SIG-M5 (cell line): ENCODE results near the gene SMIM28.
"Not testable (repeated sequence)": the region's sequence is repeated elsewhere in the genome, so short reads cannot be mapped to it uniquely, and the experiment has no call there.

Source experiments
- DNase-seq: peaks from one replicate; lab custom pipeline; 2025; lab: John Stamatoyannopoulos, UW

The SMIM28 gene

DNA sequence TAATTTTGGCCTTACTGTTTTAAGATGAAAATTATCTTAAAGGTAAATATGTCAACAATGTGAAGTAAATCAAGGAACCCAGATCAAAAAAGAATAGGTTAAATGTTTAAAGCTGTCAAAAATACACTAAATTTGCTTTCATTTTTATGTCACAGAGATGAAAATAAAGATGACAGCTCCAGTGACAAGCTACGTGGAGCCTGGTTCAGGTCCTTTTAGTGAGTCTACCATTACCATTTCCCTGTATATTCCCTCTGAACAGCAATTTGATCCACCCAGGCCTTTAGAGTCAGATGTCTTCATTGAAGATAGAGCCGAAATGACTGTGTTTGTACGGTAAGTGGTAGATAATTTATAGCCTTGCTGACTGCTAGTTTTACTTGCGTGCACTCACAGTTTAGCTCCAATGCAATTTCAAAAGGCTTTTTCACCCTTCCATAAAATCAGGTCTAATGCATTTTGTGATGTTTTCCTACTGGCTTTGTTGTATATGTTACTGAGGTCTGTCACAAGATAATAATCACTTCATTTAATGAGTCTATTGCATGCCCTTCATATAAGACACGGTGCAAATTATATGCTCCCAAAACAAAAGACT, 28.2 kb downstream of the SMIM28 start:
- no peak for DNase-seq

DNA sequence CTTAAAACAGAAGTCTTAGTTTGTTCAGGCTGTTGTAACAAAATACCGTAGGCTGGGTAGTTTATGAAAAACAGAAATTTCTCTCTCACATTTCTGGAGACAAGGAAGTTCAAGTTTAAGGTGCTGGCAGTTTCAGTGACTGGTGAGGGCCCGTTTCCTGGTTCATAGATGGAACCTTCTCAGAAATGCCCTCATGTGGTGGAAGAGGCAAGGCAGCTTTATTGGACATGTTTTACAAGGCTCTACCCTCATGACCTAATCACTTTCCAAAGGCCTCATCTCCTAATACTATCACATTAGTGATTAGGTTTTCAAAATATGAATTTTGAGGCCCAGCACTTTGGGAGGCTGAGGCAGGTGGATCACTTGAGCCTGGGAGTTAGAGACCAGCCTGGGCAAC, 28.7 kb downstream of the SMIM28 start:
- DNase-seq: peak; percentile 37

DNA sequence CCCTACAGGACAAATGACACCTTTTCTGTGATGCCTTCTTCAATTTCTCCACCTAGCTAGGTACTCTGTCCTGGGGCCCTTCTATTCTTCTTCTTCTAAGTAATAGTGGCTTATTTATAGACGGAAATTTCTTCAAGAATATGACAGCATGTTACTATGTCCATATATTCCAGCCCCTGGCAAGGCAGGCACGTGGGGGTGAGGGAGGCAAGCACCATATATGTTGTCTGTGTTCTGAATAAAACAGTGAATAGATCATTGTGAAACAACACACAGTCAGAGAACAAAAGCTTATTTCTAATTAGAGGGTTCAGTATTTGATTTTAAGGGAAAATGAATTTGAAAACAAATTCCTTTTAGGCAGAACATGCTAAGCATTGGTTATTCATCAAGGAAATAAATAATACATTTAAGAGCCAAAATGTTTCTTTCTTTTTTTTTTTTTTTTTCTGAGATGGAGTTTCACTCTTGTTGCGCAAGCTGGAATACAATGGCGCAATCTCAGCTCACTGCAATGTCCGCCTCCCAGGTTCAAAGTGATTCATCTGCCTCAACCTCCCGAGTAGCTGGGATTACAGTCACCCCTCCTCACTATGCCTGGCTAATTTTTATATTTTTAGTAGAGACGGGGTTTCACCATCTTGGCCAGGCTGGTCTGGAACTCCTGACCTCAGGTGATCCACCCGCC, 32.5 kb downstream of the SMIM28 start:
- DNase-seq: no peak

DNA sequence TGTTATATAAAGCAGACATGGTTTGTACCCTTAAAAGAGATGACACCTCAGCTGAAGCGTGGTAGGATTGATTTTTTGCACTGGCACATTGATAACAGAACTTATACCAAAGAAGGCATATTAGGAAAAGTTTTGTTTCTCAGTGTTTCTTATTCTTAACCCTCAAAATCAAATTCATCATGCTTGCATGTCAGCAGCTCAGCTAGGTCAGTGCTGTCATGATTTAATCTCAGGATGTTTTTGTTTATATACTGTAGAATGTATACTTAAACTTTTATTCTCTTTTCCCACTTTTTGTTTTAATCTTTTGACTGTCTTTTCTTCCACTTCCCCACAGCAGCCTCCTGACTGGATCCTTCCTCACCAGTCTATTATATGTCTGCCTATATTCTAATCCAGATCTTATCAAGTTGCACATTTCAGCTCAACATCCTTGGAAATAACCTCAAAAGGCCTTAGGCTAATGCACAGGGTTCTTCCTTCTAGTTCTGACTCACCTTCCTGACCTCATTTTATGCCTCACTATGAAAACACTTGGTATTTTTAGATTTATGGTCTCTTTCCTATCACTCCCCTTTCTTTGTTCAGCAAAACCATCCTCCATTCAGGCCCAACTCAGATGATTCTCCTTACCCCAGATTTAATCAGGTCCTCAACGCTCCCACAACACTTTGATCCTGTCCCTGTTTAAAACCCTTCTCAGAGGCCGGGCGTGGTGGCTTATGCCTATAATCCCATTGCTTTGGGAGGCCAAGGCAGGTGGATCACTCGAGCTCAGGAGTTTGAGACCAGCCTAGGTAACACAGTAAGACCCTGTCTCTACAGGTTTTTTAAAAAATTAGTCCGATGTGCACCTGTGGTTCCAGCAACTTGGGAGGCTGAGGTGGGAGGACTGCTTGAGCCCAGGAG, 33.5 kb downstream of the SMIM28 start:
- no peak for DNase-seq

DNA sequence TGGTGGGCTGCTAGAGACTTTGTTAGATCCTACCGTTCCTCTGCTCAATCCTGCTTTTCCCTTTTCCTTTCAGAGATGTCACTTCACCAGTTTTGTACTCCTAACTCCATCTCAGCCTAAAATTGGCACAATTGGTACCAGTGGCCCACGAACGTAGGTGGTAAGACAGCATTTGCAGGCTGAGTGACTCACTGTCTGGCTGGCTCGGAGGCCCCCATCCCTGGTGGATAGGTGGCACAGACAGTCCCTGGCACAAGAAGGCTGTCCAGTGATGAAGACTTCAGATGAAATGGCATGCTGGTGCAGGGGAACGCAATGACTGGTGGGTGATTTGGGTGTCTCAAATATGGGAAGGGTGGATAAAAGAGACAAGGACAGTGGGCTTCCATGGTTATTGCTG, 37.4 kb downstream of the SMIM28 start:
- DNase-seq: no peak

DNA sequence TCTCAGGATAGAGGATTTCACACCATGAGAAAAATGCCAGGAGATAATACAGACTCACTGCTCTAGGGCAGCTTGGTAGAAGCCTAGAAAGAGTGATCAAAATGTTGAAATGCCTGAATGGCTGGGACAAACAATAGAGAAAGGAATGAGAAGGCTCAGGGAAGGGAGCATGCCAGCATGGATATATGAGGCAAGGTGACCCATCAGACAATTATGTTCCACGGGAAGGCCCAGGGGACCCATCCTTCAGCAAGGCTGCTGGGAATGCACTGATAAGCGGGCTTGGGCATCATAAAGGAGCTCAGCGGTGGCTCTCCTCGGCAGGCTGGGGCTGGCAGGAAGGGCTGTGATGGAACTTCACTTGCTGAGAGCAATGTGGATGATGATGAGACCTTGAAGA, 38.5 kb downstream of the SMIM28 start:
- no peak for DNase-seq

DNA sequence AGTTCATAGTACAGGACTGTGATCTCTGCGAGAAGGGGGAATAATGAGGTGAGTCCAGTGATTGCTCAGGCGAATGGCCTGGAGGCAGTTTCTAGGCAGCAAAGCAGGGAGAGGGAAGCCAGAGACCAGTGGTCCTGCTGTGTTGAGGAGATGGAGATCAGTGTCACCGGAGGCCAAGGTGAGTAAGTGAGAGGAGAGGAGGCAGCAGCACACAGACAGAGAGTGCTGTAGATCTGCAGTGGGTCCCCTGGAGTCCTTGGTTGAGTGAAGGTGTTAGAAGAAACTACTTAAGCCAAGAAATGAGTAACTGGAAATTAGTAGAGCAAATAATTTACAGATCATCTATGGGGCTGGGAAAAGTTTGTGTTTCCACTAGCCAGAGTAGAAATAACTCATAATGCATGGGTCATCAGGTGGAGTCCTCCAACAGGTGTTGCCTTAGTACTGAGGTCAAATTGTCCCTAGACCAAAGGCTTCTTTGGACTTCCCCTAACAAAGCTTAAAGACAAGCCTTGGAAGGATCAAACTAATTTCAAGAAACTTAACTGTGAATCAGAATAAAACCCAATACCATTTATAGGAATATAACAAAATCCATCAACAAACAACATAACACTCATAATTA, 39.9 kb downstream of the SMIM28 start:
- DNase-seq: no peak

DNA sequence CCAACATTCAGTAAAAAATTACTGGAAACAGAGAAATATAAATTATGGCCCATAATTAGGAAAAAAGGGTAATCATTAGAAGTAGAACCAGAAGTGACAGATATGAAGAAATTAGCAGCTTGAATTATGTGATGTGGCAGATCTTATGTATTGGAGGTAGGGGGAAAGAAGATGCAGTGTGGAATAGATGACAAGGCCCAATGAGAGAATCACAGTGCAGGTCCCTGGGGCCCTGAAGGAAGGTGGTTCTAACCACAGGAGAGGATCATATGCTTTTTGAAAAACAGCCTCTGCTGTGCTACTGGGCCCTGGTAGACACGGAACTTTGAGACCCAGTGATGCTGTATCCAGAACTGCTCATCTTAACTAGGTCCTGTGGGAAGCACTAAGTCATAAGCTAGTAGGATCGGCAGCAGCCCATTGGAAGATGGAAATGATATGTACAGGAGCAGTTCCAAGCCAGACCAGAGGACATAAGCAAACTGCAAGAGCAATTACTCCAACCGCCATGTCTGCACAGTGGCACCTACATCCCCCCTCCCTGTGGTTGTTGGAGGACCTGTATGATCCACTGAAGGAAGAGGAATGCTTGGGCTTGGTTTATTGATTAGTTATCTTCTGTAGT, 40.5 kb downstream of the SMIM28 start:
- no peak for DNase-seq

DNA sequence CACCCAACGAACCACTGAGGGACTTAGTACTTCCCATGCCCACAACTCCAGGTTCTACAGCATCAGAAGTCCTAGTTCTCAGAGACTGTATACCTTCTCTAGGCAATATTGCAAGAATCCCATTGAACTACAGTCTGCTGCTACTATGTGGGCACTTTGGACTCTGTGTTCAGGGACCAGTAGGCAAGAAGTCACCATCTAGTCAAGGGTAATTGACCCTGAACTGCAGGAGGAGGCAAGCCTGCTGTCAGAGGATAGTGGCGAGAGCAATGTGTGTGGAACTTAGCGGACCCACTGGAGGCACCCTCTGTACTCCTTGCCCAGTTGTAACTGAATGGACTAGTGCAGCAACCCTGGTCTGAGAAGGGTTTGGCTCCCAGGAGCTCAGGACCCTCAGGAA, 42.1 kb downstream of the SMIM28 start:
- DNase-seq: no peak

DNA sequence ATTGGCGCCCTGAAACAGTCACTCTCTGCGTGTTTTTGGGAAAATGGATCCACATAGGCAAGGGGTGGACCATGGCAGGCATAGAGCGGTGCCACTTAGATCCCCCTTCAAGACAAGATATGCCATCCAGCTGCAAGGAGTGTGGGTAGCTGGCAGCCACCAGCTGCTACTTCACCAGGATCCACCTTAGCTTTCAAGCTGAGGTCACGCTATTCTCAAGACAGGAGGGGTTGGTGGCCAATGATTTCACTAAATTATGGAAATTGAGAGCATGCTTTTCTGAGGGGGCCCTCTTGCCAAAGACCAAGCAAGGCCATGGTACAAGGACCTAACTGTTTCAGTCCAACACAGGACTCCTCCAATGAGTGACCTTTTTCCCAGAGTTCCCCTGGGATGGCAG, 42.7 kb downstream of the SMIM28 start:
- DNase-seq: no peak

DNA sequence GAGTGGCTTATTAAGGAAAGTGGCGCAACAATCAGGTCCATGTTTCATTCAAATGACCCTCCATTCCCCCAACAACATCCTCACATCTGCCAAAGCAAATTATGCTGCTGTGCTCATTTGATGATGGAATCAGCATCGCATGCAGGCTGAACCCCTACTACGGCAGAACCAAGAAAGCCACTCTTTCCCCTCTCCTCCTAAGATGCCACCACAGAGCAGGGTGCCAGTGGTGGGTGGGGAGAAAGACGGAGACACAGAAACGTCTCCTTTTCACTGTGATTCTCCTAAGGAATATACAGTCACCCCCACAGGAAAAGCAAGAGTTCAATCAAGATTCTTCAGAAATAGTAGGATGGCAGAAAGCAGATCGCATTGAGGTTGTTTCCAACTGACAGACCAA, 43.4 kb downstream of the SMIM28 start:
- DNase-seq: no peak

DNA sequence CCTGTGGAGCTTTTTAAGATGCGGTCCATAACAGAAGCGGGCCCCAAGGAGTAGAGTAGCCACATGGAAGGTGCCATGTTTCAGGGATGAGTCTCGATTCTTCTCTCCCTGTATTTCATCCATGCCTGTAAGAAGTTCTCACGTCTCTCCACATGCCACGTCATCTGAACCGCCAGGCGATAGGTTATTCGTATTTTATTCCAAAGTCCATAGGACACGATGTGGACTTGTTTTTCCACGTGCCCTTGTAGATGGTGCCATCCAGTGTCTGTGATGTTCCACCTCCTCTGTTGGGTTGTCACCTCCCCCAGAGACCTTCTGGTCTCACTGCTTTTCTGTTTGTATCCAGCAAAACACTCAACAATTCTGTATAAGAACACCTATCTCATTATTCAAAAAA, 43.9 kb downstream of the SMIM28 start:
- DNase-seq: no peak

DNA sequence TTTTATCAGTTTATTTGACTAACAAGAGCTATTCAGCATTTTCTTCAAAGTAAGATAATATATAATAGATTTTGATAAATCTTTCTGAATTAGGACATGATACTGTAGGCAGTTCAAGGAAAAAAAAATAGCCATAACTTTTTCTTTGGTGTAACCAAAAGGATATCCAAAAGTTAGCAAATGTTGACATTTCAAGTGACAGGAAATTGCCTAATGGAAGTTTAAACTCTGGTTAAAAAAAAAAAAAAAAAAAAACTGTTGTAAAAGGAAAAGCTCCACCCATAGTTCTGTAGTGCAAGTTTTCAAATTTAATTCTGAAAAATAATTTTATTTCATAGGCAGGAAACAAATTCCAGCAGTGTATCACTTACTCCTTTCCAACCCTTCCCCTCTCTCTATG, 45.2 kb downstream of the SMIM28 start:
- peak; percentile 18 for DNase-seq

DNA sequence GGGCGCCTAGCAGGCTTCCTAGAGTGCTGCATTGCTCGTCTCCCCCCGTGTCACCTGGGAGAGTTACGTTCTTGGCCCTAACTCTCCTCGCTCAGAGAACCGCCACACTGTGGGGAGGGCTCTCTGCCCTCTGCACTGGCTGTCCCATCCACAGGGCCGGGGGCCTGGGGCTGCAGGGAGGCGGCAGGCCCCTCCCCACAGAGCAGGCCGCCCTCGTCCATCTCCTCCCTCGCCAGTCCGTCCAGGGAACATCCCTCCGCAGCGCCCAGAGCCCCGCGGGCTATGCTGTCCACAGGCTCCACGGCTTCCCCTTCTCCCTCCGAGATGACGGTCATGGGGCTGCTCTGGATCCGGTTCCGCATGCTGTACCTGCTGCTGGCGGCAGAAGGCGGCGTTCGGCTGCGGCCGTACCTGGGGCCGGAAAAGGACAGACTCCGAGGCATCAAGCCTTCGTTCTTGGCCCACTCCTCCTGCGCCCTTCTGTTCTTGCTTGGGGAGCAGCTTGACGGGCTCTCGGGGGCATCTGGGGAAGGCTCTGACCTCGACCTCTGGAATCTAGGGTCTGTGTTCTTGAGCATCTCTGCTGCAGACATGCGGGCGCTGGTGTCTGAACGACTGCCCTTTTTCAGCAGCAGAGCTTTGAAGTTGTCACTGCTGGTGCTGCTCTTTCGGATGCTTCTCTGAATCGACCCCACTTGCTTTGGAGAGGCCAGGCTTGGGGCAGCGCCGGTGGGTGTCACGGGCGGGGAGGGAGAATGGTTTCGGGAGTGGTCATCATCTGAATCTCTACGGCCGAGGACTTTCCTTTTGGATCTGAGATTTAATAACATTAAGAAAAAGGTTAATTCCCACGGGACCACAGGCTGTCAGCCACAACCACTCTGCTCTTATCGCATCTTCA, 46.5 kb downstream of the SMIM28 start:
- DNase-seq: no peak

DNA sequence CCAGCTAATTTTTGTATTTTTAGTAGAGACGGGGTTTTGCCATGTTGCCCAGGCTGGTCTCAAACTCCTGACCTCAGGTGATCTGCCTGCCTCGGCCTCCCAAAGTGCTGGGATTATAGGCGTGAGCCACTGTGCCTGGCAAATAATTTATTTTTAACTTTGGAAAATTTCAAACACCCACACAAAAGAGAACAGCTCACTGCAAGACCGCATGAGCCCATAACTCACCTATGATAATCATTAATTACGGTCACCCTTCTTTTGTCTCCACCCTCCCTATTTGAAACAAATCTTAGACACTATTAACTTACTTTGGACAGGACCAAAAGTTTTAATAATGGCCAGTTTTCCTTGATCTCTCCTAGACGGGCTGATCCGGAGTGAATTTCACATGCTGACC, 47.6 kb downstream of the SMIM28 start:
- DNase-seq: not testable (repeated sequence)

DNA sequence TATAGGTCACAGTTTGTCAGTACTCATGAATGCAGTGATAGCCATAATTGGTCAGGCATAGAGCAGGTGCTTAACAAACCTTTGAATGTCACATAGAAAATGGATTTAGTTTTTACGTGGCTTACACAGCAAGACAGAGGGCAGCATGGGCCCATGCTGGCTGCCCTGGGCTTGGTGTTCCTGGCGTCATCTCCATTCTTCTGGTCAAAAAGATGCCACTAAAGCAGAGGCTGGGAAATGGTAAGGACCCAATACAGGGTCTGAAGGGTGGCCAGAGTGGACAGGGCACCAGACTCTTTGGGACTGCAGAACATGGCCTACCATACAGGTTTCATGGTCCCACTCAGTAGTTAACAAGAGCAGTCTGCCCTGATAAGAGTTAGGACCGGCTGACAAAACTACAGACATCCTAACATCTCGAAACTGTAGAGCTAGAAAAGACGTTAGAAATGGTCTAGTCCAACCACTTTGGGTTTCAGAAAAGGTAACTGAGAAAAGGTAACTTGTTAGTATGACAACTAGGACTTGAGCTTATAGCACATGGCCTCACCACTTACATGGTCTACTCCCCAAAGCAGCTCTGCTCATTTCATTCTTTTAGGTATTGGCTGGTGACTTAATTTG, 48.9 kb downstream of the SMIM28 start:
- DNase-seq: no peak

DNA sequence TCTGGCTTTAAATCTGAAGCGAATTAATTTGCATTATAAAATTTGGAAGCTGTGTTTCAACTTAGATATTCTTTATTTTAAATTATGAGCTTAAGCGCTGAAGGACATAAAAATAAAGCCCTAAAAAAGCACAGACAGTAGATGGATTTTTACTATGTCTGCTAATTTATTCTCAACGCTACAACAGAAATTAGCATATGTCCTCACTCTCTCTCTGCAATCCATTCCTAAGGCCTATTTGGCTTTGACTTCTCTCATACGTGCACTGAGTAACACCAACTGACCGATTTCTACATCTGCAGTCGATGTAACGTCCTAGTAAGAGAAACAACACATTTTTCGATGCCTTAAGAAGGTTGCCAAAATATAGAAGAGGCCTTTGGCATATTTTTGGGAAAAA, 50.0 kb downstream of the SMIM28 start:
- DNase-seq: no peak

DNA sequence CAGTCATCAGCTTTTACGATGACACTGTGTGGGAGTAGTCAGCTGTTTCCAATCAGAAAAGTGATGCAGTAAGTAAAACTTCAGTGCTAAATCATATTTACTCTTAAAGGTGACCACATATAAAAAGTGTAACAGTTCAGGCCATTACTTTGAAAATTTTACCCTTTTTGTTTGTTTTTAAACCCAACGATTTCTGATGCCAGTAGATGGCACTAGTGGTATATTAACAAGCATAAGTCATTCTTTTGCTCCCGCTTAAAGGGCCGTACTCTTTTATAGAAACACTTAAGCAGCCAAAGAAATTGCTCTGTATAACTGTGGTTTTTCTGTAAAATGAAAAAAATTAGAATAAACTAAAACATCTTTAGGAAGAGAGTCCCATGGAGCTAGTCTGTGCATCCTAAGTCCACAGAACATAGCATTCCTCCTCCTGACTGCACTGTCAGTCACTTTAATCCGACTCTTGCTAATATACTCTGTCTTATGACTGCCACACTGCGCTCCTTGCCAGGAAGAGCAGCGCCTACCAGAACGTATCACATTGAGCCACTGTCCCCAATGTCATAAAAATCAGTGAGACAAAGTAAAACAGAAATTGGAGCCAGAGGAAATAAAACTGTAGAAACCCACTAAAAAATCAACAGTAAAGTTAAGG, 51.4 kb downstream of the SMIM28 start:
- no peak for DNase-seq

DNA sequence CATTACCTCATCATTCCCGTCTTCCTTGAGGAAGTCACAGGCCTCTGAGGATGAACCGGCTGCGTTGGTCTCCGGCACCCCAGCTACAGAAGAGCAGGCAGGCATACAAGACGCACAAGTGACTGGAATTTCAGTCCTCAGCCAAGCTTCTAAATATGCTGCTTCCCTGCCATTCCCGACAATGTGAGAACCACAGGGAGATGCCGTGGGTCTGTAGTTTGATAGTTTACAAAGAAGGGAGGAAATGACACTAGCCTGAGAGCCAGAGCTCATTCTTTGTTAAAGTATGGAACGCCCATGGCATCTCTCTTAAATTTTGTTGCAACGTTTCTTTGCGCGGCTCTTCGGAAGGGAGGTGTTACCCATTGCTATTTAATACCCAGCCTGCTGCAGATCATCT, 52.1 kb downstream of the SMIM28 start:
- no peak for DNase-seq
